Measurements from ENCODE around the gene SLC29A3. TPM values are rescaled to one million over a fixed set of nuclear protein-coding genes. Genes with fewer than 3 reads are reported as not detected.

Gene SLC29A3
- total and polyA plus RNA-seq, 2 donors (not counting 1 experiment from before 2014, with no cell fraction given), result 0.90 to 2.3 TPM

DNA sequence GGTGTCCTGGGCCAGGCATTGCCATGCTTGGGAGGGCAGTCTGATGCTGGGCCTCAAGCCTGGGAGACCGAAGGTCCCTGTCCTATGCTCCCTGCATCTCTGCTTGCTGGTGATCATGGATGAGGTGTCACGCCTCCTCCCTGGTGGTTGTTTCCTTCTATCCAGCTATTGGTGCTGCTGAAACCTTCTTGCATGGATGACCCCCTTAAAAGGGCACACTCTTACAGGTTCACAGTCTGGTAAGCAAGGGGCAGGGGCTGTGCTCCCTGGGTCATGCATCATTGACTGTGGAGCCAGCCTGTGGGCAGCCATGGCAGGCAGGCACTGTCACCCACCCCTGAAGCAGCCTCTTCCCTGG is 36.8 kb upstream of the SLC29A3 start:
- Histone ChIP-seq H2AFZ (ENCODE audit: low read length) (no peak overlapping the region), H3K36me3 (ENCODE audit: control insufficient read depth, insufficient read depth, low read length) (no peaks in the 10 kb centered on the region), H3K79me2 (ENCODE audit: control insufficient read depth, insufficient read depth, low read length) (no peaks in the 10 kb centered on the region), H3K4me1 (ENCODE audit: control insufficient read depth, extremely low read depth, insufficient read depth, low read length) (no peaks in the 10 kb centered on the region), H3K4me2 (ENCODE audit: extremely low read depth, insufficient read depth, low read length) (no peak overlapping the region), H3K27ac (ENCODE audit: insufficient read depth, low read length) (no peak overlapping the region), H3K9ac (ENCODE audit: insufficient read depth, low read length) (no peak overlapping the region), H4K20me1 (ENCODE audit: control insufficient read depth, extremely low read depth, insufficient read depth, low read length) (no peaks in the 10 kb centered on the region), H3K4me3 (replicated peaks in 1 of 4; ENCODE audit: control extremely low read depth in 1 of 4, insufficient read depth in 1 of 4, low read depth in 3 of 4, low read length in 4 of 4) (no peak overlapping the region), H3K9me3 (ENCODE audit: control insufficient read depth, insufficient read depth, low read depth, low read length) (no peaks in the 10 kb centered on the region), H3K27me3 (ENCODE audit: control insufficient read depth, insufficient read depth, low read length) (no peaks in the 10 kb centered on the region)
- no peak for TF ChIP-seq EZH2 (IDR thresholded peaks at IDR 0.05; ENCODE audit: low read length, missing control alignments)
- TF ChIP-seq, protein P1, sequence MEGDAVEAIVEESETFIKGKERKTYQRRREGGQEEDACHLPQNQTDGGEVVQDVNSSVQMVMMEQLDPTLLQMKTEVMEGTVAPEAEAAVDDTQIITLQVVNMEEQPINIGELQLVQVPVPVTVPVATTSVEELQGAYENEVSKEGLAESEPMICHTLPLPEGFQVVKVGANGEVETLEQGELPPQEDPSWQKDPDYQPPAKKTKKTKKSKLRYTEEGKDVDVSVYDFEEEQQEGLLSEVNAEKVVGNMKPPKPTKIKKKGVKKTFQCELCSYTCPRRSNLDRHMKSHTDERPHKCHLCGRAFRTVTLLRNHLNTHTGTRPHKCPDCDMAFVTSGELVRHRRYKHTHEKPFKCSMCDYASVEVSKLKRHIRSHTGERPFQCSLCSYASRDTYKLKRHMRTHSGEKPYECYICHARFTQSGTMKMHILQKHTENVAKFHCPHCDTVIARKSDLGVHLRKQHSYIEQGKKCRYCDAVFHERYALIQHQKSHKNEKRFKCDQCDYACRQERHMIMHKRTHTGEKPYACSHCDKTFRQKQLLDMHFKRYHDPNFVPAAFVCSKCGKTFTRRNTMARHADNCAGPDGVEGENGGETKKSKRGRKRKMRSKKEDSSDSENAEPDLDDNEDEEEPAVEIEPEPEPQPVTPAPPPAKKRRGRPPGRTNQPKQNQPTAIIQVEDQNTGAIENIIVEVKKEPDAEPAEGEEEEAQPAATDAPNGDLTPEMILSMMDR (conservative IDR thresholded peaks at IDR 0.05 in 1 of 2, IDR thresholded peaks at IDR 0.05 in 1 of 2; ENCODE audit: low read depth in 1 of 2, low read length in 2 of 2), result no peak
- no peak for DNase-seq (ENCODE audit: low read depth in 2 of 2)

GRCh38 chr10:71283410-71283809 is 35.6 kb upstream of the SLC29A3 start:
- H3K4me2 ChIP-seq (ENCODE audit: extremely low read depth, insufficient read depth, low read length), result no peak overlapping the region
- H3K27me3 ChIP-seq (ENCODE audit: control insufficient read depth, insufficient read depth, low read length), result no peaks in the 10 kb centered on the region
- H3K4me3 ChIP-seq (replicated peaks in 1 of 4; ENCODE audit: control extremely low read depth in 1 of 4, insufficient read depth in 1 of 4, low read depth in 3 of 4, low read length in 4 of 4), result no peak overlapping the region
- TF ChIP-seq EZH2 (IDR thresholded peaks at IDR 0.05; ENCODE audit: low read length, missing control alignments), result no peak
- TF ChIP-seq, protein P1 (conservative IDR thresholded peaks at IDR 0.05 in 1 of 2, IDR thresholded peaks at IDR 0.05 in 1 of 2; ENCODE audit: low read depth in 1 of 2, low read length in 2 of 2), result no peak
- H3K9me3 ChIP-seq (ENCODE audit: control insufficient read depth, insufficient read depth, low read depth, low read length), result no peaks in the 10 kb centered on the region
- no peaks in the 10 kb centered on the region for H4K20me1 ChIP-seq (ENCODE audit: control insufficient read depth, extremely low read depth, insufficient read depth, low read length)
- no peak overlapping the region for H3K27ac ChIP-seq (ENCODE audit: insufficient read depth, low read length)
- no peaks in the 10 kb centered on the region for H3K4me1 ChIP-seq (ENCODE audit: control insufficient read depth, extremely low read depth, insufficient read depth, low read length)
- H3K9ac ChIP-seq (ENCODE audit: insufficient read depth, low read length), result no peak overlapping the region
- DNase-seq (ENCODE audit: low read depth in 2 of 2), result no peak
- no peaks in the 10 kb centered on the region for H3K36me3 ChIP-seq (ENCODE audit: control insufficient read depth, insufficient read depth, low read length)
- H3K79me2 ChIP-seq (ENCODE audit: control insufficient read depth, insufficient read depth, low read length), result no peaks in the 10 kb centered on the region
- no peak overlapping the region for H2AFZ ChIP-seq (ENCODE audit: low read length)

DNA sequence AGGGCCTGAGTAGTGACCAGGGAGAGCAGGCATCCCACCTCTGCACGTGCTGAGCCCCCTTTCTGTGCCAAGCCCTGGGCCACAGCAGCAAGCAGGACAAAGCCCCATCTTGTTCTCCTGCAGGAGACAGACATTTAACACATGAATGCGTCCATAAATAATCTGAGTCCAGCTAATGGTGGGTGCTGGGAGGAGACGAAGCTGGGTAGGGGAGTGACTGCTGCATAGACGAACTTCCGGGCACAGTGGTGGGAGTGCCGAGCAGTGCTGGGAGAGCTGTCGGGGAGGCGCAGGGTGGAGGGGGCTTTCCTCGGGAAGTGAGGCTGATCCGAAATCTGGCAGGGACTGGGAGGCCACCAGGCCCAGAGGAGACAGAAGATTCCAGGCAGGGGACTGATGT is 35.2 kb upstream of the SLC29A3 start:
- Histone ChIP-seq H3K9me3 (ENCODE audit: control insufficient read depth, insufficient read depth, low read depth, low read length) (no peaks in the 10 kb centered on the region), H3K4me2 (ENCODE audit: extremely low read depth, insufficient read depth, low read length) (no peak overlapping the region), H4K20me1 (ENCODE audit: control insufficient read depth, extremely low read depth, insufficient read depth, low read length) (no peaks in the 10 kb centered on the region), H3K79me2 (ENCODE audit: control insufficient read depth, insufficient read depth, low read length) (no peaks in the 10 kb centered on the region), H3K27ac (ENCODE audit: insufficient read depth, low read length) (no peak overlapping the region), H3K4me1 (ENCODE audit: control insufficient read depth, extremely low read depth, insufficient read depth, low read length) (no peaks in the 10 kb centered on the region), H3K27me3 (ENCODE audit: control insufficient read depth, insufficient read depth, low read length) (no peaks in the 10 kb centered on the region), H3K36me3 (ENCODE audit: control insufficient read depth, insufficient read depth, low read length) (no peaks in the 10 kb centered on the region), H3K4me3 (replicated peaks in 1 of 4; ENCODE audit: control extremely low read depth in 1 of 4, insufficient read depth in 1 of 4, low read depth in 3 of 4, low read length in 4 of 4) (no peak overlapping the region), H3K9ac (ENCODE audit: insufficient read depth, low read length) (no peak overlapping the region), H2AFZ (ENCODE audit: low read length) (no peak overlapping the region)
- no peak for TF ChIP-seq EZH2 (IDR thresholded peaks at IDR 0.05; ENCODE audit: low read length, missing control alignments)
- TF ChIP-seq, protein P1 (conservative IDR thresholded peaks at IDR 0.05 in 1 of 2, IDR thresholded peaks at IDR 0.05 in 1 of 2; ENCODE audit: low read depth in 1 of 2, low read length in 2 of 2), result no peak
- DNase-seq (ENCODE audit: low read depth in 2 of 2), result no peak
